Fibroblast of pulmonary artery (primary cell): ENCODE data around the gene ANKRD33.

Experiments used
- DNase-seq: peaks from one replicate; pipeline ENCODE4 v3.0.0-alpha.2; 2010; ENCODE audit warnings: low read depth
- H3K4me3 ChIP-seq: replicated peaks from 2 replicates; pipeline ENCODE4 v1.5.1; 2011; ENCODE audit warnings: low read depth, mild to moderate bottlenecking, control low read depth, low read length, moderate library complexity
- CTCF ChIP-seq: IDR thresholded peaks from 2 replicates; pipeline ENCODE4 v1.5.1; 2011; ENCODE audit warnings: mild to moderate bottlenecking, control low read depth, low read length, inconsistent platforms; ENCODE audit errors: missing control alignments

ANKRD33 gene

GRCh38 chr12:51901121-51901817 is 13.4 kb downstream of the ANKRD33 start:
- H3K4me3 ChIP-seq, result no peak overlapping the region
- DNase-seq, result no peak
- no peak for TF ChIP-seq CTCF

GRCh38 chr12:51901881-51902280 is 14.0 kb downstream of the ANKRD33 start:
- H3K4me3 ChIP-seq, result no peak overlapping the region
- no peak for TF ChIP-seq CTCF
- DNase-seq, result no peak

- no peak overlapping the region for H3K4me3 ChIP-seq
- no peak for TF ChIP-seq CTCF
- peak; percentile 48 for DNase-seq
These were observed 17.1 kb downstream of the ANKRD33 start for GRCh38 chr12:51904951-51905470.

- no peak for TF ChIP-seq CTCF
- peak; percentile 85 for DNase-seq
- peak overlapping the region; percentile 67 for H3K4me3 ChIP-seq
These were observed 17.8 kb downstream of the ANKRD33 start for GRCh38 chr12:51905471-51906429.

GRCh38 chr12:51906430-51907082 is 18.7 kb downstream of the ANKRD33 start:
- no peak for DNase-seq
- H3K4me3 ChIP-seq, result peak overlapping the region; percentile 67
- no peak for TF ChIP-seq CTCF

- H3K4me3 ChIP-seq, result peak within 1 kb of the TSS; percentile 67
- no peak for DNase-seq
- TF ChIP-seq CTCF, result no peak
These were observed 19.4 kb downstream of the ANKRD33 start, which contains the start of gene ACVRL1 for GRCh38 chr12:51907083-51907855. Gene ACVRL1, plus strand, starts transcription at chr12:51907504. Its CDS starts 4,971 bp downstream, at chr12:51912475.
